ENCODE results near the gene NELFA. TPM values are rescaled to one million over a fixed set of nuclear protein-coding genes. Genes with fewer than 3 reads are reported as not detected.

Gene NELFA
- total RNA-seq, 2 experiments from 2014 or later = 44.8 to 46.2 TPM

DNA sequence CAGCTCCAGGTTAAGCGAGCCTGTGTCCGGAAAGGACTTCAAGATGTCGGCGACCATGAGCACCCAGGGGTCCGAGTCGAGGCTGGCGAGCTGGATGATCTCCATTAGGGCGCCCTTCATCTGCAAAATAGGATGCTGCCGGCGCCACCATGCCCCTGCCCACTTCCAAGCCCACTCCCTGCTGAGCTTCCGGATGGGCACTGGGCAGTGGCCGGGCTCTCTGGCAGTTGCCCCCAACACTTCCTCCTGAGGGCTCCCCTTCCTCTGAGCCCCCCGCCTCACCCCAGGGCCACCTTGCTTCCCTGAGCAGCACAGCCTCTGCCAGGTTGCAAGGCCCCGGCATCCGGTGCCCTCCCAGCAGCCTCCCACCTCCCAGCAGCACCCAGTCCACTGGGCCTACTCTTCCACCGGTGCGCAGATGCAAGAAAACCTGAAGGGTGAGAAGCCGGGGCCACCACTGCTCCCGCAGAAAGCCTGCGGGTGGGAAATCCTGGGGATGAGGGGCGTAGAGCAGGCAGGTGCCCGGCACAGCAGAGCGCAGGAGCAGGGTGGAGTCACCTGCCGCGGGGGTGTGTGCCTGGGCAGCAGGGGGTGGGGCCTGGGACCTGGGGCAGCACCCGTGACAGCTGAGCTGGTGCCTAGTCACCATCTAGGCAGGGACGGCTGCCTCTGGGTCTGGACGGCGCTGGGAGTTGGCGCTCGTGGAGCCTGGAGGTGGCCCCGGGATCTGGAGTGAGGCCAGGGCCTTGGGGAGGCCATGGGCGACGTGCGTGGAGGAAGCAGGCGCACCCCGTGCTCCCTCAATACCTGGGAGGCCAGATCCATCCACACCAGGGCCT, 17.0 kb downstream of the NELFA start:
- peaks cover 8% of the 10 kb centered on the region for H3K4me1 Mint-ChIP-seq
- H3K4me3 Mint-ChIP-seq = no peak overlapping the region

DNA sequence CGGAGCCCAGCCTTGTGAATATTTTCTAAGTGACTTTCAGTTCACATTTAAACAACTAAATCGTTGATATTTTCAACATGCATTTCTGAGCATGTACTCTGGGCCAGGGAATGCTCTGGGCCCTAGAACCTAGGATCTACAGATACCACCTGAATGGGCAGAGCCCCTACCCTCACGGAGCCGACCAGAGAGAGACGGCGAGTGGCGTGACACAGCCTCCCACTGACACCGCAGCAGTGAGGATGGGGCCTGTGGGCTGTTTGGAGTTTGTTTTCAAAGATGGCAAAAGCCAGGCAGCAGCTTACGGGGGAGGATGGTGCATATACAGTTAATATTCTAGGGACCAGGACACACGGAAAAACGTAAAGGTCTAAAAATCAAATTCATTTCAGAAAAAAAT, 17.7 kb downstream of the NELFA start:
- H3K9me3 Mint-ChIP-seq = peaks cover 3% of the 10 kb centered on the region
- peaks cover 5% of the 10 kb centered on the region for H3K4me1 Mint-ChIP-seq
- no peaks in the 10 kb centered on the region for H3K27me3 Mint-ChIP-seq
- H3K36me3 Mint-ChIP-seq = peaks cover 13% of the 10 kb centered on the region
- no peak for DNase-seq
- H3K27ac Mint-ChIP-seq = no peak overlapping the region
- no peak overlapping the region for H3K4me3 Mint-ChIP-seq

More for the DNA sequence above, 17.0 kb downstream of the NELFA start:
- Mint-ChIP-seq H3K36me3 (peaks cover 21% of the 10 kb centered on the region), H3K27me3 (no peaks in the 10 kb centered on the region), H3K9me3 (peaks cover 7% of the 10 kb centered on the region), H3K27ac (no peak overlapping the region)
- DNase-seq = no peak

DNA sequence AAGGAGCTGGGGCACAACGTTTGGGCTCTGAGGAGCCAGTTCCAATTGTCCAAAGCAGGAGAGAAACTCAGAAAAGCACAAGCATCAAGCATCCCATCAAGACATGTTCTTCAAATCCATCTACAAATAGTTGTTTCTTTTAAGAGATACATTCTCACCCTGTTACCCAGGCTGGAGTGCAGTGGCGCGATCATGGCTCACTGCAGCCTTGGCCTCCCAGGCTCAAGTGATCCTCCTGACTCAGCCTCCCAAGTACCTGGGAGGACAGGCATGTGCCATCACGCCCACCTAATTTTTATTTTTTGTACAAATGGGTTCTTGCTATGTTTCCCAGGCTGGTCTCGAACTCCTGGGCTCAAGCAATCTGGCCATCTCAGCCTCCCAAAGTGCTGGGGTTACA, 18.1 kb downstream of the NELFA start:
- no peak overlapping the region for H3K27ac Mint-ChIP-seq
- H3K4me3 Mint-ChIP-seq = no peak overlapping the region
- peaks cover 5% of the 10 kb centered on the region for H3K4me1 Mint-ChIP-seq
- no peaks in the 10 kb centered on the region for H3K9me3 Mint-ChIP-seq
- no peaks in the 10 kb centered on the region for H3K27me3 Mint-ChIP-seq
- peaks cover 9% of the 10 kb centered on the region for H3K36me3 Mint-ChIP-seq
- DNase-seq = no peak

DNA sequence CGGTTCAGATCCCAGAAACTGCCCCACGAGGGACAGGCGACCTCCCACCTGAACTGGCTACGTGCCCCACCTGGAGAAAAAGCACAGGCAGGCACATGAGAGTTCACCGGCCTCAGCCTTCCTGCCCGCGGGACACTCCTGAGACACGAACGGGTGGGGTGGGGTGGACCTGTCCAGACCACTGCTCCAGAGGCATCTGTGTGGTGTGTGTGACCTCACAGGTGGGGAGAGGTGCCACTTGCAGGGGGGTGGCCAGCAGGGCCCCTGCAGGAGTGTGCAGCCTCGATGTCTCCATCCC, 18.5 kb downstream of the NELFA start:
- no peaks in the 10 kb centered on the region for H3K9me3 Mint-ChIP-seq
- peaks cover 6% of the 10 kb centered on the region for H3K36me3 Mint-ChIP-seq
- H3K4me3 Mint-ChIP-seq = no peak overlapping the region
- no peak for DNase-seq
- H3K4me1 Mint-ChIP-seq = peaks cover 2% of the 10 kb centered on the region
- no peak overlapping the region for H3K27ac Mint-ChIP-seq
- H3K27me3 Mint-ChIP-seq = no peaks in the 10 kb centered on the region

DNA sequence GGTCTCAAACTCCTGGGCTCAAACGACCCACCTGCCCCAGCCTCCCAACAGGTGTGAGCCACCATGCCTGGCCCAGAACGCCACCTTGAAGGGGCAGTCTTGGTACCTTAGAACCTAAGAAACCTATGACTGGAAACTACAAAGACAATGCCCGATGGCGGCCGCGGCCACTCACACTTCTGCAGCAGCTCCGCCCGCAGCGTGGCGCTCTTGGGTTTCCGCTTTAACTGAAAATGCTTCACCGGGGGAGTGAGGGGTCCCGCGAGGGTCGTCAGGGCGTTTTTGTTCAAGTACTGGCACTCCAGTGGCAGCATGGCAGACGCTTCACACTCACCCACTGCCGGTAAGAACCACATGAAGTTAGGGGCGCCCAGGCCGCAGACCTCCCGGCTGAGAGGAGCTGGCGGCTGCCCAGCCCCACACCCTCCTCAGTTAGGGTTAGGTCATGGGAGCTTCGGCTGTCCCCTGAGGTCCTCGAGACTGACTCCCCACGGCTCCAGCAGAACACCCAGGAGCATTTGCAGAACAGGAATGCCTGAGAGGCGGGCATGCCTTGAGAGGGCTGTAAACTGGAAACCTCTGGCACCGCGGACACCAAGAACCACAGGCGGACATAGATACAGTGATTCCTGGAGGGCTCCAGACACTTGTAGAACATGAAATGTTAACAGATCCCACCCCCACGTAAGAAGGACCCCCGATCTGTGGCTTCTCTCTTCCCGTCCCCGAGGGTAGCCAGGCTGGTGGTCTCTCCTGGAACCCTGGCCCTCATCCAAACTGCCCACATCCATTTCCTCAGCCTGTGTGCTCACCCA, 19.0 kb downstream of the NELFA start:
- Mint-ChIP-seq H3K4me3 (no peak overlapping the region), H3K27ac (no peak overlapping the region), H3K4me1 (no peaks in the 10 kb centered on the region), H3K9me3 (no peaks in the 10 kb centered on the region), H3K27me3 (no peaks in the 10 kb centered on the region), H3K36me3 (peaks cover 2% of the 10 kb centered on the region)
- DNase-seq = no peak

DNA sequence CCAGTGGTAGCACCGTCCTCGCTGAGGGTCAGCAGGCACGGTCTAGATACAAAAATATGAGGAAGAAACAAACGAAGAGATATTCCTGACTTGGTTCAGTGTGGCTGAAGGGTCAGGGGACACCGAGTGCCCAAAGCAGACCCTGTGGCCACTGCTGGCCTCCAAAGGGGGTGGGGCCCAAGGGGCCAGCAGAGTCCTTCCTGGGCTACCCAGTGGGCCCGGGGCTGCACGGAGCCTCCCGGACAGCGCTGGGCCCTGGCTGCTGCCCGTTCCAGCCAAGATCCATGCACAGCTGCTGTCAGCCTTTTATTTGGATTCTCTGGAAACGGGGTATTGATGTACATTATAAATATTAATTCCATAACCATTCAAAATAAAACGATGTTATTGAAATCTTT, 20.4 kb downstream of the NELFA start:
- DNase-seq = no peak
- H3K27ac Mint-ChIP-seq = no peak overlapping the region
- peaks cover 4% of the 10 kb centered on the region for H3K36me3 Mint-ChIP-seq
- no peak overlapping the region for H3K4me3 Mint-ChIP-seq
- H3K27me3 Mint-ChIP-seq = no peaks in the 10 kb centered on the region
- H3K4me1 Mint-ChIP-seq = no peaks in the 10 kb centered on the region
- H3K9me3 Mint-ChIP-seq = no peaks in the 10 kb centered on the region

DNA sequence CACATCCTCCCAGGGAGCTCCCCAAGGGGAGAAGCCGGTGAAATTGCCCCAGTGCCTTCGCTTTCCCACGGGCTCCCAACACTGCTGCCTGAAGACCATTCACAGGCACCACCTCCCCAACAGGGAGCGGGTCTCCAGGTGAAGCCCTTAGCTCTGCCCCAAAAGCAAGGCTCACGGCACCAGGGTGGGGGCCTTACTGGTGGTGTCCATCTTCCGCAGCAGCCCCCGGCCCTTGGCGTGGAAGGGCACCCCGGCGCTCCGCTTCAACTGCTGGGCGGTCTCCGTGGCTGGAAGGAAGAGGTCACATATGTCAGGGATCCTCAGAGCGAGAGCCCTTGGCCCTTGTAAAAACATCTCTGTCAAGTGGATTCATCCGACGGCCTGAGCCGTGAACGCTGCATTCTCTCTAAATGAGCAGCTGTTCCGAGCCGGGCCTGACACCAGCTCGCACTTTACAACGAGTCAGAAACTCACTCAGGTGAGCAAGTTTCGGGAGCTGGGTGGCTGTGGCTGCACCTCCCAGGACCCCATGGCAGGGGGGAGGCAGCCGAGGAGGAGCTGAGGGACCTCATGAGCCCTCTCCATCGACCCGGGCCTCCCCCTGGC, 20.9 kb downstream of the NELFA start:
- Mint-ChIP-seq H3K27ac (no peak overlapping the region), H3K4me3 (no peak overlapping the region), H3K9me3 (no peaks in the 10 kb centered on the region), H3K27me3 (no peaks in the 10 kb centered on the region), H3K4me1 (no peaks in the 10 kb centered on the region), H3K36me3 (peaks cover 4% of the 10 kb centered on the region)
- no peak for DNase-seq

DNA sequence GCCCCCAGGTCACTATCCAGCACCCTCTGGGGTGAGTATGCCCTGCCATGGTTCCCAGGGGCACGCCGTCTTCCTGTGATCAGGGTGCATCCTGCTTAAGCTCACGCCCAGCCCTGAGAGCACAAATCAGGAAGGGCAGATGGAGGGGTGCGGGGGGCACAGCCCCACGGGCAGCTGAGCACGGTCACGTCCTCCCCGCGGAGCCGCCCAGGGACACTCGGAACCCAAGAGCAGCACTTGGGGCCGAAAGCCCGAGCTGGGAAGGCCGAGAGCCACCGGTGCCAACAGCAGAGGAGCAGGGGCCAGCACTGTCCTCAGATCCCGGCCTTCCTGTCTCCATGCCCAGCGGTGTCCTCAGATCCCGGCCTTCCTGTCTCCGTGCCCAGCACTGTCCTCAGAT, 21.5 kb downstream of the NELFA start:
- H3K4me1 Mint-ChIP-seq = no peaks in the 10 kb centered on the region
- DNase-seq = no peak
- peaks cover 4% of the 10 kb centered on the region for H3K36me3 Mint-ChIP-seq
- H3K27ac Mint-ChIP-seq = no peak overlapping the region
- no peaks in the 10 kb centered on the region for H3K27me3 Mint-ChIP-seq
- H3K9me3 Mint-ChIP-seq = no peaks in the 10 kb centered on the region
- no peak overlapping the region for H3K4me3 Mint-ChIP-seq

DNA sequence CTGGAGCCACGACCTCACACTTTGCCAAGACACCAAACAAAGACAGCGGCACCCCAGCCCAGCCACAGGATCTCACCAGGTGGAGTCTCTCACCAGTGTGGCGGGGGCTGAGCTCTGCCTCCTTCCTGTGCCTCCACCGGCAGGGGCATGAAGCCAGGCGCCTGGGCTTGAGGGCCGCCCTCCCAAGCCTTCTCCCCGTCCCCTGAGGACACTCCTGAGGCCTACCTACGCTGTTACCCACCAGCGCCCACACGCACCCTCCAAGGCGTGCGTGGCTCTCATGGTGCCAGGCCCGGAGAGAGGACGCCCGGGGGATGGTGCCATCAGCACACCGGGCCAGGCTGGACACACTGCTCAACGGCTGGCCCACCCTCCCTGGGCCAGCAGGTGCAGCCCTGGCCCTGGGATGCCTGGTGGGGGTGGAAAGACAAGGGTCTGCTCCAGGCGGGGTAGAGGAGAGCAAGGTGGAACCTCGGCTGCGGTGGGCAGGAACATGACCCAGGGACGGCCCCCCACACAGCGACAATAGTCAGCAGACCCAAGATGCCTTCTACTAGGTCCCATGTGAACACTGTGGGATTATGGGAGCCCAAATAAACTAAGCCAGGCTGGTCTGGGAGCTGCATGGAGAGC, 22.1 kb downstream of the NELFA start:
- Mint-ChIP-seq H3K4me3 (no peak overlapping the region), H3K36me3 (peaks cover 6% of the 10 kb centered on the region), H3K9me3 (no peaks in the 10 kb centered on the region), H3K27me3 (no peaks in the 10 kb centered on the region), H3K4me1 (no peaks in the 10 kb centered on the region), H3K27ac (no peak overlapping the region)
- DNase-seq = no peak

DNA sequence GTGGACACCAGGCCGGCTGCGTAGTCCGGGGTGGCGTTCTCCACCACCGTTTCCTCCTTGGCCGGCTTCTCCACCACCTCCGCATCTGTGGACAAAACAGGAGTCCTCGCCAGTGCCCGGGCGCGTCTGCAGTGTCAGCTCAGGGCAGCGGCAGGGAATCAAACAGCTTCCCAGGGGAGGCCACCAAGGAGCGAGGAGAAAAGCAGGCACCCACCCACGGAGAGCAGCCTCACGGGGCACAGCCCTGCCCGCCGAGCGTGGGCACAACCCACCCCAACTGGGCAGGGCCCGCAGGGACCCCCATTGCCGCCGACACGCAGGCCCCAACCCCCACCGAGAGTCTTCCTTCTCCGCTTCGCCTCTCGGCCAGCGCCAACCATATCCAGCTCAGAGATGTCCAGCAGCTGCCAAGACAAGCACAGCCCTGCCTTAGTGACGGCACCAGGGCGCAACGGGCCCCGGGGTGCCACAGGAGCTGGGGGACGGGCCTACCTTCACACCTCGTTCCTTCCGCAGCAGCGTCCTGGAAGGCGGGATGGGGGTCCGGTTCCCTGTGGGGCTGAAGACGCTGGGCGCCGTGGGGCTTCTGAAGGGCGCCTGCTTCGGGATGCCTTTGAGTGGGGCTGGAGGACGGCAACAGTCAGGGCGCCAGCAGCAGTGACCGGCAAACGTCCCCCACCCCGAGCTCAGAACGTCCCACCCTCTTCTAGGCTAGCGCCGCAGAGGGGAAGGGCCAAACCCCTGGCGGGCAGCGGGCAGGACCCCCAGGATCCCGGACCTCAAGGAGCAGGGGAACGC, 22.8 kb downstream of the NELFA start:
- H3K27ac Mint-ChIP-seq = no peak overlapping the region
- H3K36me3 Mint-ChIP-seq = peaks cover 12% of the 10 kb centered on the region

DNA sequence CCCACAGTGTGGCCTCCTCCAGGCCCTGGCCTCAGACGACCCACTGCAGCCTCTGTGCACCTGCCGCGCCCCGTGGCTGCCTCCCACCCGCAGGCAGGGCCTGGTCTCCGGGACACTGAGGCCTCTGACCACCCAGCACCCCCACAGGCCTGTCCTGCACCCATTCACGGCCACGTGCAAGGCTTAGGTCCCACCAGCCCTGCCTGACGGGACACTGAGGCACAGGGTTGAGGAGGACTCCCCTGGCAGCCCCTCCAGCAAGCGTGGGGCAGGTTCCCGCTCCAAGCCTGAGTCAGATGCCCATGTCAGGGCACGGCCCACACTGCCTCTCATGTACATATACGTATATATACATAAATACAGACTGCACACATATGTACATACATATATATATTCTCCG, 23.5 kb downstream of the NELFA start:
- Mint-ChIP-seq H3K27me3 (no peaks in the 10 kb centered on the region), H3K4me3 (no peak overlapping the region), H3K4me1 (no peaks in the 10 kb centered on the region), H3K9me3 (no peaks in the 10 kb centered on the region), H3K27ac (no peak overlapping the region), H3K36me3 (peaks cover 15% of the 10 kb centered on the region)
- no peak for DNase-seq

More for the DNA sequence above, 22.8 kb downstream of the NELFA start:
- Mint-ChIP-seq H3K9me3 (no peaks in the 10 kb centered on the region), H3K4me1 (no peaks in the 10 kb centered on the region), H3K4me3 (no peak overlapping the region), H3K27me3 (no peaks in the 10 kb centered on the region)
- DNase-seq = no peak

DNA sequence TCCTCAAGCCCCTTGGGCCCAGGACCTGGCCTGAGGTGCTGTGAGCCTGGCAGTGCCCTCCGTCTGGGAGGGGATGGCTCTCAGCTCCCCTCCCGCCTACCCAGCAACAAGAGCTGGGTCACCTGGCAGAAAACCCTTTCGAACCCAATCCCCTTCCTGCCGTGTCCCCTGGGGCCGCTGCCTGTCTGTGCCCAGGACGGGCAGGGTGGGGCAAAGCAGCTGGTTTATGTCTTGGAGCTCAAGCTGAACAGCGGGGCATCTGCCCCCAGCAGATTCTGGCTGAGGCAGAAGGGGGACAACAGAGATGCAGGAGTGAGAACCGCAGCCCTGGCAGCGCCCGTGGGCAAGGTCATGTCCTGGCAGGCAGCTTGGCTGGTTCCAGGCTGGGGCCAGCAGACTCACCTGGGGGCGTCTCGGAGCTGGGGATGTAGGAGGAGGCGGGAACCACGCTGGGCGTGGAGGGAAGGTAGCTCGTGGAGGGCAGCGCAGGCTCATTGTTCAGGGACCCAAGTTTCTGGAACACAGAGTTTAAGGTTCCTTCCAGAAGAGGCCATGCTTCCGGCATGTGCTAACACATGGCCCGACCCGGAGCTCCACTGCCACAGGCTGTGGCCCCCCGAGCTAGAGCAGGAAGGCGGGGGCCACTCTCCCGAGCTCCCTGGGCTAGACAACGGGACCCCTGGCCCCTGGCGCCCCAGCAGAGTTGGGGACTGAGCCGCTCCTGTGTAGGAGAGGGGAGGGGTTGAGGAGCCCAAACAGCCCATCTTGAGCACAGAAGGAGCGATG, 24.2 kb downstream of the NELFA start:
- Mint-ChIP-seq H3K27ac (peak overlapping the region; percentile 38), H3K27me3 (no peaks in the 10 kb centered on the region), H3K4me1 (no peaks in the 10 kb centered on the region), H3K9me3 (no peaks in the 10 kb centered on the region), H3K4me3 (no peak overlapping the region), H3K36me3 (peaks cover 18% of the 10 kb centered on the region)
- no peak for DNase-seq

DNA sequence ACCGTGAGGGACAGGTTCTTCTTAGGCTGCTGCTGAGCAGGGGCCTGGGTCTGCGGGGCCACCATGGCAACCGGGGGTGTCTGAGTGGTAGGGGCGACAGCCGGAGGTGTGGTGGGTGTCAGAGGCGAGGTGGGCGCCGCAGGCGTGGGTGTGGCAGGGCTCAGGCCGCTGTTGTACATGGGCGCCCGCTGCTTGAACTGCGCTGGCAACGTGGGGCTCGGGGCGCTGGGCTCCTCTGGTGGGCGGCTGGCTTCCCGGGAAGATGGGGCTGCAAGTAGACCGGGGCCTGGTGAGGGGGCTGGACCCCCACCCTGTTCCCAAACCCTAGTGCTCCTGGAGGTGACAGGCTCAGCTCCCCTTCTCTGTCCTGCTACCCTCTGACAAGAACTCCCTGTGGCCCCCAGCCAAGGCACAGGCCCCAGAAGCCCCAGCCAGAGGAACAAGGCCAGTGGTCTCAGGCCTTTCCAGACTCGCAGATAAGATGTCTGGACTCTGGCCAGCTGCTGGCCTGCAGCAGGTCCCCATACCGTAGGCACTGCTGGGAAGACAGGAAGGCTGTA, 24.8 kb downstream of the NELFA start:
- no peaks in the 10 kb centered on the region for H3K27me3 Mint-ChIP-seq
- H3K4me1 Mint-ChIP-seq = peaks cover 2% of the 10 kb centered on the region
- no peak overlapping the region for H3K4me3 Mint-ChIP-seq
- no peak overlapping the region for H3K27ac Mint-ChIP-seq
- peaks cover 23% of the 10 kb centered on the region for H3K36me3 Mint-ChIP-seq
- no peak for DNase-seq
- H3K9me3 Mint-ChIP-seq = no peaks in the 10 kb centered on the region
